Stimulated activated CD8-positive, alpha-beta memory T cell treated with anti-CD3 and anti-CD28 coated beads, Interleukin-12 subunit alpha, Interleukin-12 subunit beta, amount 100 ng/mL, for 24 hours (primary cell): ENCODE data around the gene SMAD3.
"Not testable (repeated sequence)": the region's sequence is repeated elsewhere in the genome, so short reads cannot be mapped to it uniquely, and the experiment has no call there.

Experiments
- DNase-seq: peaks from one replicate; pipeline ENCODE4 v3.0.0-alpha.2; 2020; ENCODE audit errors: extremely low read depth

Gene SMAD3

DNA sequence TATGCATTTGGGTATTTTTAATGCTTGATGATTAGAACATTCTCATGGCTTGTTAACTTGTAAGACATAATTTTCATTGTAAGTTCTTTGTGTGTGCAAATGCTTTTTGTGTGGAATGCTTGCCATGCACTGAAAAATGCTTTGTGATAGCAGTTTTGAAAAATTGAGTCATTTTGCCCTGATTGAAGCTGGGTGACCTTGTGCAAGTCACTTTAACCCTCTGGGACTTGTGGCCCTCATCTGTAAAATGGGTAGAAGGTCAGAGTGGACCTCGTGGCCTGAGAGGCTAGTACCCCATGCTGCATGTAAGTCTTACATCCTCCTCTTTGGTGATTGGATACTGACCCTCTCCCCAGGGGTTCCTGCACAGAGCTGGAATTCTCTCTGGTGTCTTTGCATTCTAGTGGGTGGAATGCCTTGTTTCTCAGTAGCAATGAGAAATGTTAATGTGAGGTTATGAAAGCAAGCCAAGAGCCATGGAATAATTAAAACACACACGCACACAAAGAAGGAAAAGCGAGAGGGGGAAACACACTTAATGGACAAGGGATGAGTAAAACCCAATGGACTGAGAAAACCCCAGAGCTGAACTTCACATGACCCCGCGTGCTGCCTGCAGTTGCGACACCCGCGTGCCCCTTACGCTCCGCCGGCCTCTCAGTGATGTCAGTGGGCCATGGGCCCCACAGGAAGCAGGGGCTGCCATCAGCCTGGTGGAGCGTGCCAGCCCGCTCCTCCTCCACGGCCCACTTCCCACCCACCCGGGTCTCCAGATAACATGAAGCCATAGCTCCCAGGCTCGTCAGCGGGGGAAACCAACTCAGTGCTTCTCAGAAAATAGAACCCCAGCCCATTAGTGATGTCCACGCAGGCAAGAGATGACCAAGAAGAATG lies 44.0 kb downstream of the SMAD3 start:
- no peak for DNase-seq

DNA sequence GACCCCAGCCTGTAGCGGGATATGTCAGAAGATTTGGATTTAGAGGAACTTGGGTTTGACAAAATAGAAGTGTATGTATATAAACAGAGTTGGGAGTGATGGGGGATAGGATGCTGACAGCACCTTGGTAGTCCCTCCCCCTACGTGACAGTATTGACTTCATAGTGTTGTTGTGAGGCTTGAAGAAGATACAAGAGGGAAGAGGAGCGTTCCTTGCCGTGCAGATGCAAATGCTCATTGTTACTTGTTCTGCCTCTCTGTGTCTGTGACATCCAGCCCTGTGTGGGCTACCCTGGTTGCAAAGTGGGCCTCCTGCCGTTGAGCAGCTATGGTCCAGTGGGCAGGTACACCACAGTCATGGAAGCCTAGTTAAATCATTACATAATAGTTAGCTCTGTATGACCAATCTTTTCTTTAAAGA lies 45.0 kb downstream of the SMAD3 start:
- DNase-seq = no peak

DNA sequence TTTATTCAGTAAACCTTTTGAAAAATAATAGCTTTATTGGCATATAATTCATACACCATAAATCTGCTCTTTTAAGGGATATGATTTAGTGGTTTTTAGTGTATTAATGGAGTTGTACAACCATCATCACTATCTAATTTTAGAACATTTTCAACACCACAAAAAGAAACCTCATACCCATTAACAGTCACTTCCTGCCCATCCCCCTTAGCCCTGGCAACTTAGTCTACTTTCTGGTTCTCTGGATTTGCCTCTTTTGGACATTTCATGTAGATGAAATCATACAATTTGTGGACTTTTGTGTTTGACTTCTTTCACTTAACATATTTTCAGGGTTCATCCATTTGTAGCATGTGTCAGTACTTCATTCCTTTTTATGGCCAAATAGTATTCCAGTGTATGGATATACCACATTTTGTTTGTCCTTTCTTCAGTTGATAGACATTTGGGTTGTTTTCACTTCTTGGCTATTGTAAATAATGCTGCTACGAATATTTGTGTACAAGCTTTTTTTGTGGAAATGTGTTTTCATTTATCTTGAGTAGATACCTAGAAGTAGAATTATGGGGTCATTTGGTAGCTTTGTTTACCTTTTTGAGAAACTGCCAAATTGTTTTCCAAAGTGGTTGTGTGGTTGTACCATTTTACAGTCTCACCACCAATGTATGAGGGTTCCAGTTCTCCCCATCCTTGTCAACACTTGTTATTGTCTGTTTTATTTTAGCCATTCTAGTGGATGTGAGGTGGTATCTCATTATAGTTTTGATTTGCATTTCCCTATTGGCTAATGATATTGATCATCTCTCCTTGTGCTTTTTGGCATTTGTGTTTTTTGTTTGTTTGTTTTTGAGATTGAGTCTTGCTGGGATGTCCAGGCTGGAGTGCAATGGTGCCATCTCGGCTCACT lies 45.8 kb downstream of the SMAD3 start:
- no peak for DNase-seq

DNA sequence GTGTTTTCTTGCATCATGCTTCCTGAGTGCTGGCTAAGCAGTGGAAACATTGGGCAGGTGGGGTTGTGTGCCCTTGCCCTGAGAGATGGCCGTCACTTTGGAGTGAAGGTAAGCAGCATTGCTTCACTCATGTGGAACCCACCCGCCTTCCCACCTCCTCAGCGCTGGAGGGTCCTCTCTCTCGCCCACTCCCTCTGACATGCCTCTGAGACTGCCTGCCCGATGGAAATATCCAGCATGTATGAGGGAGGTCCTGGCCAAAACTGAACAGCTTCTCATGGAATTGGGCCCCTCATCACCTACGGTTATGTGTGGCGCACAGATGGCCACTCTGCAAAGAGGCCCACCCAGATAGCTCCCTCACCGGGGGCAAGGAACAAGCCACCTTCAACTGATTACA lies 48.6 kb downstream of the SMAD3 start:
- no peak for DNase-seq

DNA sequence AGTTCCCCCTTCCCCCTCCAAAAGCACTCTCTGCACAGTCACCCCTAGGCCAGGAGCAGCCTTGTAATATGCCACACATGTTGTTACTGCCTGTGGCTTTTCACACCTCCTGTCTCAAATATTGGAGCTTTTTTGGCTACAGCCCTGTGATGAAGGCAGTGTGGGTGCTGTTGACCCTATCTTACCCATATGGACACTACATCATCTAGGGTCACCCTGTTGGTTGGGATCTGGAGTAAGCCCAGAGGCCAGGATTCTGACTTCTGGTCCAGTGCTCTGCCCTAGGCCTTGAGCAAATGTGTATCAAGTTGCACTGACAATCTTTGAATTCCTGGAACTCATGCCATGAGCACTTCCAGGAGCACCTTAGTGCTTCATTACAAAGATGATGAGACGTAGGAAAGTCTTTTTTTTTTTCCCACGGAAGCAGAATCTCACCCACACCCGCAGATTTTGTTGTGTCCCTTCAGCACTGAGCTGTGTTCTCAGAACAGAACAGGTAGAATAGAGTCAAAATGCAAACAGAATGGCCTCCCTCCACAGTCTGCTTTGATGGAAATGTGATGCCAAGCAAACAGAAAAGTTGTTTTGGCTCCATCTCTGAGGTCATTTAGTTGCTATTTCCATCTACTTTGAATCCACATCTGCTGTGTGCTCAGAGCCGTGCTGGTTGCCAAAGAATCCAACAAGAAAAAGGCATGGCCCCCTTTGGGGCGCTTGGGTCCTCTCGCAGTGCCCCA lies 49.6 kb downstream of the SMAD3 start:
- no peak for DNase-seq

DNA sequence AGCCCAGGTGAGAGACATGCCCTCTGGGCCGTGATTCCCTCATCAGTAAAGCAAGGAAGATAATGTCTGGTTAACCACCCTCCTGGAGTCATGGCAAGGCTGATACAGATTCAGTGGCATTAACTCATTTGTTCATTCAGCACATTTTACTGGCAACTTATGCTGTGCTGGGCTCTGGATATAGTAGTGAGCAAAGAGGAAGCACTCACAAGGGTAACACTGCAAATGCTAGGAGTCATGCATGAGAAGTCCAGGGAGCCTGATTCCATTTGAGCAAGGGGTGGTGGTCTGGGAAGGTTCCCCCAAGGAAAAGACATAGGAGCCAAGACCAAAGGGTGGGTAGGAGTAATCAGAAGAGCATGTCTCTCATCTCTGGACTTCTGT lies 50.2 kb downstream of the SMAD3 start:
- DNase-seq = no peak

DNA sequence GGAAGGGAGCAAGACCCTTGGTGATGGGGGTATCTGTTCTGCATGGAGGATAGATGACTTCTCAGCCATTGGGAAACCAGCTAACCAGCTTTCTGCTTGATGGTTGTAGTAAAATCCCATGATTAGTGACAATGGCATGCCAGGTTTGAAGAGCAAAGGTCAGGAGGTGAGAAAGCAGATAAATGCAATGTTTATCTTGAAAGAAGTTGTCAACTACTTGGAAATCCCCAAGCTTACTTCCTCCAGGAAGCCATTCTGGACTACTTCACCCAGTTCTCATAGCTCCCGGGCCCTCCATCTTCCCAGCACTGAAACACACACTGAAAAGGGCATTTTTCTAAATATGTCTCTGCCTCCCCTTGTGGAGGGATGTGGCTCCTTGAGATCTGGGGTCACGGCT lies 51.3 kb downstream of the SMAD3 start:
- DNase-seq = no peak

DNA sequence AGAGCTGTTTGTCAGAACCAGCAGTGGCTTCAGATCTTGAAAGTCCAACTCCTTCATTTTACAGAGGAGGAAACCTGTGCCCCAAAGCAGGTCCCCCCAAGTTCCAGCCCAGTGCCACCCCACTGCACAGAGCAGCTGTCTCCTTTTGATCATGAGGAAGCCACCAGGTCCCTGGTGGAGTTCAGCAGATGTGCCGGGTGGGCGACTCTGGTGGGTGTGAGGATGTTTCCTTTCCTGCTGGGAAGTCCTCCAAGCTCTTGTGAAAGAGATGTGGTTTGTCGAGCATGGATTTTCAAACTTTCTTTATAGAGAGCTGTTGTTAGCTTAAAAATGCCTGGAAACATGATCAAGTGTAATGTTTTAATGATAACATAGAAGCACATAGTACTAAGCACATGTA lies 52.0 kb downstream of the SMAD3 start:
- DNase-seq = no peak

DNA sequence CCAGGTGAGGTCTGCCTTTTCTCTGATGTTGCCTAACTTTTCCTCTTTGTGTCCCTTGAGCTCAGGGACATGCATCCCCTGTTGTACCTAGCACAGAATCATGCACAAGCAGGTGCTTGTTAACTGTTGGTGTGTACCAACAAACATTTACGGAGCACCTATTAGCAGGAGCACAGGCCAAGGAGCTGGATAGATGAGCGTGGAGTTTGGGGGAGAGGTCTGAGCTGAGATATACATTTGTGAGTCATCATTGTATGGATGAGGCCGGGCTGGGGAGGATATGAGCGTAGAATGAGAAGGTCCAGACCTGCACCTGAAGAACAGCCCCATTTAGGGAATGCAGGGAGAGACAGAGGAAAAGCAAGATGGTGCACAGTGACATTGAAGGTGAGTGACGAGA lies 53.4 kb downstream of the SMAD3 start:
- no peak for DNase-seq

DNA sequence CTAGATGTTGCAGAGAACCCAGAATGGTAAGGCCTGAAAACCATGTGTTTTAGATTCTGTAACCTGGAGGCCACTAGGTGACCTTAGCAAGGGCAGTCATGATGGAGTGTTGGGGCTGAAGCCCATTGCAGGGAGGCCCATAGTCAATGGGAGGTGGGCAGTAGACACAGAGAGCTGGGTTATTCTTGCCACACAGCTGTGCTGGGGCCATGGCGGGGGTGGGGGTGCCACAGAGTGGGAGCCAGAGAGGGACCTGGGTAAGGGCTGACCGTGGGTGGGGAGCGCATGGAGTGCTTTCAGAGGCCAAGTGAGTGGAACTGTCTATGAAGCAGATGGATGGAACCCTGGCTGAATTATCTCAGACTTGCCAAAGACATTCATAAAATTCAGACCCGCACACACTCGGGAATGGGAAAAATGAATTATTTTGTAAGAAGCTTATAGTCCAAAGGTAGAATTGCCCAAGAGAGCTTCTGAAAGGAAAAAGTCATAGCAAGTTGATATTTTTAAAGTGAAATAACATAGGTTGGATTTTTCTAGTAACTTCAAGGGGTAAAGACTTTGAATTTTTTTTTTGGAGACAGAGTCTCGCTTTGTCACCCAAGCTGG lies 53.9 kb downstream of the SMAD3 start:
- DNase-seq = no peak

DNA sequence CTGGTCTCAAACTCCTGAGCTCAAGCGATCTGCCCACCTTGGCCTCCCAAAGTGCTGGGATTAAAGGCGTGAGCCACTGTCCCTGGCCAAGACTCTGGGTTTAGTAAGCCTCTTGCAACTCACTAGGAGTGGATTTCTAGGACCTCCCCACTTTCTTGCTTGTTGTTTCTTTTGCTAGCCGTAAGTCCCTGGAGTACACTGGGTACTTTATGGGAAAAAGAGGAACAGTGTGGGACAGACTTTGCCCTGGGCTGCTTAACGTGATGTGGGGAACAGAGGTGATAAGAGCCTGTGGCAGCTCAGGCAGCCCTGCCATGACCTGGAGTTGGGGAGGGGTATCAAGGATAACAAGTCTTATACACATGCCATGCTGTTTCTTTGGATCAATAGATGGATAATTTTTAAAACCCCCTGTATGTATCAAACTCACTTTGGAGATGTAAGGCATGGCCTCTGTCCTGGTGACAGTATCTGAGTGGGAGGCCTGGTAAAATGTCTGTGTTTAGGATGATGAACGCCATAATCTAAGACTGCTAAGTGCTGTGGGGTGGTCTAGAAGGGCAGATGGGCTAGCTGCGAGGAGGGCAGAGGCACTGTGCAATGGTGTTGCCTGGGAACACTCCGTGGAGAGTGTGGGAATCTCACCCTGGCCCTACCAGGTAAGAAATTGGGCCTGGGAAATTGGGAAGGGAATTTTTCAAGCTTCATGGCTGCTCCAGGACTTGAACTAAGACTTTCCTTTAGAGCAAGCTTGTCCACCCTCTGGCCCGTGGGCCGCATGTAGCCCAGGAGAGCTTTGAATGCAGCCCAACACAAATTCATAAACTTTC lies 54.8 kb downstream of the SMAD3 start:
- DNase-seq = no peak

DNA sequence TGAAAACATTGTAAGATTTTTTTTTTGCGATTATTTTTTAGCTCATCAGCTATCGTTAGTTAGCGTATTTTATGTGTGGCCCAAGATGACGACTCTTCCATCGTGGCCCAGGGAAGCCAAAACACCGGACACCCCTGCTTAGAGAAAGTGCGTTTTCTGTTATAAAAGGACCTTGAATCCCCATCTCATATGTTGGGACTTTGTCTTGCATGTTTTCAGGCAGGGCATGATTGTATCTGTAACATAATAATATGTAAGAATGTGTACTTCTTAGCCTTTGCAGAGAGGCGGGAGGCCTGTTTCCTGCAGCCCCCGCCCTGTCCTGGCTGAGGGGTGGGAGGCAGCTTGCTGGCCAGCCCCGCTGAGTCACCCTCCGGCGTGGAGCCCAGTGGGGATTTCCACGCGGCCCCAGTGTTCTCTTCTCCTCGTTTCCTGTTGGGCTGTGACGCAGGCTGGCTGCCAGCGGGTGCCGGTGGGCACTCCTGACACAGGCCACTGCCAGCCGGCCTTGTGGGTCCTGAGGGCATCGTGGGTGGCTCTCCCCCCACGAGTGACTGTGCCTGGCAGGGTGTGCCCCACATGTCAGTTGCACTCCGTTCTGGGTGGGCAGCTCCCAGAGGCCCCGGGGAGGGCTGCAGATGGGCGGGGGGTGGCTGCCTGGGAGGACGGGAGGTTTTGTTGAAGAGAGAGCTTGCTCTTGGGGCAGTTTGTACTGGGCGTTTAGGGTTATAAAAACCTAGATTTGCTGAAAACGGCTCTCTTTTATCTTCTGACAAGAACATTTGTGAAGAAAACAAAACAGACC lies 55.6 kb downstream of the SMAD3 start:
- peak; percentile 73 for DNase-seq

DNA sequence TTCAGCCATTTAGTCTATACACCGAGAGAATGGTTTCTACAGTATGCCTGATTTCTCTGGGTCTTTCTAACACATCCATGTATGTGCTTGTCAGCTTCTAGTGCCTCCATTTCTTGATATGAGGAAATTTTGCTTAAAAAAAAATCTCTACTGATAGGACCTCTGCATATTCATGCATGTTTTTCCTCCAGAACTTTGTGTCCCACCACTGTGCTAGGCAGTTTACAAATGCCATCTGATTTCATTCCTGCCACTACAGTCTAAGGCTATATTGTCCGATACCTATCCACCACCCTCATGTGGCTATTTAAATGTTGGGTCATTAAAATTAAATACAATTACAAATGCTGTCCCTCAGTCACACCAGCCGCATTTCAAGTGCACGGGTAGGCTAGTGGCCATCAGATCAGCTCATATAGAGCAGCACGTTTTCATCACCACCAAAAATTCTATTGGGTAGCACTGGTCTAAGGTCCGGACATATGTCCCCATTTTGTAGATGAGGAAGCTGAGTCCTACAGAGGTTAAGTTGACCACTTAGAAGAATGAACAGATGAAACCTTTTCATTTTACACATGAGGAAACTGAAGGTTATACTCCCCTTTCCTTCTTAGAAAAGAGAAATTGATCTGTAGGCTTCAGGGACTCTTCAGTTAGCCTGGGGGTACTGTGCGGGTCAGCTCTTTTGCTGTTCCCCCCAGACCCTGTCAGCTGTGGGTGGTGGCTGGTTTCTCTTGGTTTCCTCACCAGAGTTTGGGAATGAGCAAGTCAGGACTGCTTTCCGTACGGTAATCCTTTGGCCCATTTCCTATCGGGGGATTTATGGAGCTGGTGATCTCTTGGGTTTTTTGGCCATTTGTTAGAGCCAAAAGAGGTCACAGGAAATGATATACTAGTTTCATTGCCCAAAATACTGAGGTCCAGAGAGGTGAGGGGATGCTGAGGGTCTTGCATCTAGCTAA lies 56.5 kb downstream of the SMAD3 start:
- no peak for DNase-seq

DNA sequence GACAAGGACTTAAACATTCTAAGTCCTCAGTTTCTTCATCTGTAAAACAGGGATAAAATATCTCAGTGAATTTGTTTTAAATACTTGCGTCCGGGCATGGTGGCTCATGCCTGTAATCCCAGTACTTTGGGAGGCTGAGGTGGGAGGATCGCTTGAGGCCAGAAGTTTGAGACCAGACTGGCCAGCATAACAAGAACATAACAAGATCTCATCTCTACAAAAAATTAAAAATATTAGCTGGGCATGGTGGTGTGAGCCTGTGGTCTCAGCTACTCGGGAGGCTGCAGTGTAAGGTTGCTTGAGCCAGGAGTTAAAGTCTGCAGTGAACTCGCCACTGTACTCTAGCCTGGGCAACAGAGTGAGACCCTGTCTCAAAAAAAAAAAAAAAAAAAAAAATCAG lies 57.4 kb downstream of the SMAD3 start:
- DNase-seq = not testable (repeated sequence)

DNA sequence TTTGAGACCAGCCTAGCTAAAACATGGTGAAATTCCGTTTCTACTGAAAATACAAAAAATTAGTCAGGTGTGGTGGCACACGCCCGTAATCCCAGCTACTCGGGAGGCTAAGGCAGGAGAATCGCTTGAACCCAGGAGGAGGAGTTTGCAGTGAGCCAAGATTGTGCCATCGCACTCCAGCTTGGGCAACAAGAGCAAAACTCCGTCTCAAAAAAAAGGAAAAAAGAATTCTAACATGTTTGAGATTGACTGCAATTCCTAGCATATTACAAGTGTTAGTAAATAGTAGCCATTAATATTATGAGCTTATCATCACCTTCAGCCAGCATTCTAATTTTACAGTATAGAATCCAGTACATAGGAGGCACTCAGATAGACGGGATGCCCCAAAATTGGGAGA lies 57.9 kb downstream of the SMAD3 start:
- not testable (repeated sequence) for DNase-seq

DNA sequence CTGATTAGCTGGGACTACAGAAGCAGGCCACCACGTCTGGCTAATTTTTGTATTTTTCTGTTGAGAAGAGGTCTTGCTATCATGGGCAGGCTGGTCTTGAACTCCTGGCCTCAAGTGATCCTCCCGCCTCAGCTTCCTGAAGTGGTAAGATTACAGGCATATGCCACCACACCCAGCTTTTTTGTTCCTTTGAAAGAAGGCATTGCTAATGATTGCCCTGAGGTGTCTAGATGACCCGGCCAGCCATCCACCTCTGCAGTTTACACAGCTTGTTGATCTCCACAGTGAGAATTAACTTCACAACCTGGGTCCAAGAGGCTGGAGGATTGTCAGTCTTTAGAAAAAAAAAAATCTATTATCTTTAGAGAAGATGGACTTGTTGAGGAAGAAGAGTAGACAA lies 58.7 kb downstream of the SMAD3 start:
- DNase-seq = no peak

DNA sequence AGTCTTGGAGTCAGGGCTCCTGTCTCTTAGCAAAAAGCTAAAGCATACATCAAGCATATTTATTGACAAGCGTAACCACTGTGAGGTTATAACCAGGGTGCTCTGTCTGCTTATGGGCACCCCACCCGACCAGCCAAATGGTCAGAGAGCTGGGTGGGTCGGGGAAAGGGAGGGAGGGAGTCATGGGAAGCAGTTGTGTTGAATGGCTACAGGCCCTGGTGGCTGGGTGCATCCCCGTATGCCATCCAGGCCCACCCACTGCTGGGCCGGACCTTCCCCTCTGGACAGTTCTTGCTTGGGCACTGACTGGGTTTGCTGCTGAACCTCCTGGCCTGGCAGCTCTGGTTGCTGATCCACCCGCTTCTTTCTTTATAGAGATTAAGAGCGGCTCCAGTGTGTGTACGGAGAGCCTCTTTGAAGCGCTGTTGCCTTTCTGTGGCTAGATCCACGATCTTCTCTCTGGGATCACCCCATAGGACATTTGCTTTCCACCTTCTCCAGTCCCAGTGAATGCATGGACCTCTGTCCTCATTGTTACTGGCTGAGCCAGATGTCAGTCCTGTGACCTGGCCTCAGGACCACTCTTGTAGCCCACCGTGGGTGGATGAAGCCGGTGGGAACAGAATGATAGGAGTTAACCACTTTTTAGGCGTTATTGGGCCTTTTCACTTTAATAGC lies 59.6 kb downstream of the SMAD3 start:
- DNase-seq = no peak
